Thyroid gland (tissue), 4 donors: ENCODE measurements around the gene MLPH. TPM values are rescaled to one million over a fixed set of nuclear protein-coding genes. Genes with fewer than 3 reads are reported as not detected.

Source experiments
- DNase-seq, 2 donors: peaks; one replicate each; pipeline ENCODE4 v3.0.0-alpha.2; 2019
- H3K27ac ChIP-seq, 3 donors: fragments of 200-600 bp; sonication (generic); 1 replicate in 2 of 3; 2 replicates in 1 of 3; pipeline ENCODE4 v1.5.1; 2016 to 2019; ENCODE audit warnings: mild to moderate bottlenecking in 1 of 3, moderate library complexity in 1 of 3
- H3K27me3 ChIP-seq: fragments of 200-600 bp; sonication (generic); one replicate; pipeline ENCODE4 v1.5.1; 2019
- H3K36me3 ChIP-seq, 2 donors: fragments of 200-600 bp; sonication (generic); one replicate each; pipeline ENCODE4 v1.5.1; 2016 to 2019
- H3K4me1 ChIP-seq, 2 donors: fragments of 200-600 bp; sonication (generic); one replicate each; pipeline ENCODE4 v1.5.1; 2017 to 2019
- H3K4me3 ChIP-seq, 3 donors: fragments of 200-600 bp; sonication (generic); replicated peaks in 1 of 3; 1 replicate in 2 of 3; 2 replicates in 1 of 3; pipeline ENCODE4 v1.5.1; 2016; ENCODE audit warnings: mild to moderate bottlenecking in 1 of 3
- H3K9me3 ChIP-seq: fragments of 200-600 bp; sonication (generic); one replicate; pipeline ENCODE4 v1.5.1; 2017
- CTCF ChIP-seq, 6 experiments: fragments of 200-600 bp in 3 of 6; fragments of 450-650 bp in 3 of 6; sonication (generic) in 3 of 6; IDR thresholded peaks; one replicate each; pipeline ENCODE4 v1.5.1; 2016 to 2019; ENCODE audit warnings: antibody characterized with exemption in 6 of 6, mild to moderate bottlenecking in 2 of 6, inconsistent platforms in 1 of 6, moderate library complexity in 1 of 6
- POLR2A ChIP-seq, 2 donors: fragments of 450-650 bp; IDR thresholded peaks; one replicate each; pipeline ENCODE4 v1.6.1; 2017; ENCODE audit warnings: antibody characterized with exemption in 2 of 2, mild to moderate bottlenecking in 2 of 2, moderate library complexity in 1 of 2
- WGBS, 2 donors: methylation state at CpG; one replicate each; pipeline ENCODE4 v1.1.5; 2017; 5-methylcytosine and 5-hydroxymethylcytosine counted together
- intact Hi-C: fragments of 100-400 bp; cut with DNase I; formaldehyde crosslinking; loops from one replicate; pipeline ENCODE4 v1.15.1; 2023
- total RNA-seq, 4 donors: library from RNA; depleted of rRNA; stranded (reverse); fragments of >200 nt; gene quantifications; one replicate each; pipeline ENCODE4 v1.2.3, GENCODE V29; 2016

Gene MLPH
- total RNA-seq, 4 donors from 2014 or later, result 41.3 to 107 (median 58.6) TPM

- 57 to 88% methylated on average over 12 to 17 of the region's 25 CpGs for WGBS, 2 donors
- TF ChIP-seq CTCF (IDR thresholded peaks at IDR 0.05) (no peak), POLR2A (IDR thresholded peaks at IDR 0.05) (no peak)
- H3K4me3 ChIP-seq, result no peak overlapping the region
- intact Hi-C loops, result loop anchor here (5.0 to 10.0 kb wide), 3 partner anchors 52 to 420 kb away; partner anchors contain the start of gene LRRFIP1
- peak; percentile 56 to 59 for DNase-seq
- H3K9me3 ChIP-seq, result no peaks in the 10 kb centered on the region
- H3K27me3 ChIP-seq, result no peaks in the 10 kb centered on the region
- no peaks in the 10 kb centered on the region for H3K36me3 ChIP-seq
- H3K4me1 ChIP-seq, result peaks cover 5 to 15% of the 10 kb centered on the region in 2 donors
- peak overlapping the region in 1 of 3 donors; percentile 5 for H3K27ac ChIP-seq
Observed at GRCh38 chr2:237574894-237575868, 88.1 kb downstream of the MLPH start.

- no peak for DNase-seq
- H3K27me3 ChIP-seq, result no peaks in the 10 kb centered on the region
- no peak overlapping the region for H3K27ac ChIP-seq
- intact Hi-C loops, result loop anchor here (5.0 to 10.0 kb wide), 2 partner anchors 51 to 421 kb away; partner anchors contain the start of gene LRRFIP1
- 90 to 91% methylated on average over 26 to 27 of the region's 27 CpGs for WGBS, 2 donors
- peaks cover 10 to 19% of the 10 kb centered on the region in 2 donors for H3K4me1 ChIP-seq
- no peak for TF ChIP-seq POLR2A (IDR thresholded peaks at IDR 0.05)
- no peak for TF ChIP-seq CTCF (IDR thresholded peaks at IDR 0.05)
- H3K36me3 ChIP-seq, result no peaks in the 10 kb centered on the region
- no peak overlapping the region for H3K4me3 ChIP-seq
- no peaks in the 10 kb centered on the region for H3K9me3 ChIP-seq
Observed at GRCh38 chr2:237575869-237576862, 89.1 kb downstream of the MLPH start.

DNA sequence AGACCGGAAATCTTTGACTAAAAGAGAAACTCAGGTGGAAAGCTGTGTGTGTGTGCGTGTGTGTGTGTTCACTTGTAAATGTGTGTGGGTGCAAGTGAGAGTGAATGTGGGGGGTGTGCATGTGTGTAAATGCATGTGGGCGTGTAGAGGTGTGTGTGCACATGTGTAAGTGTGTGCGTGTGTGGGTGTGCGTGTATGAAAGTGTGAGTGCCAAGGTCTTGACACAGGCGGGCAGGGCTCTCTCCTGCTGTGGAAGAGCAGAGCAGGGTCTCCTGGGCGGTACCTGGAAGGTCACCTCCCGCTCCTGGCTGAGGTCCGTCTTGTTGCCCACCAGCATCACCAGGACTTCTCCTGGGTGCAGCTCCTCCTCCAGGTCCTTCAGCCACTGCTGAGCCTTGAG is 89.9 kb downstream of the MLPH start:
- peaks cover 15 to 22% of the 10 kb centered on the region in 2 donors for H3K4me1 ChIP-seq
- no peak overlapping the region for H3K27ac ChIP-seq
- 96 to 97% methylated on average over 9 of the region's 9 CpGs for WGBS, 2 donors
- H3K4me3 ChIP-seq, result no peak overlapping the region
- no peaks in the 10 kb centered on the region for H3K27me3 ChIP-seq
- H3K36me3 ChIP-seq, result no peaks in the 10 kb centered on the region
- TF ChIP-seq CTCF (IDR thresholded peaks at IDR 0.05), result no peak
- no peak for TF ChIP-seq POLR2A (IDR thresholded peaks at IDR 0.05)
- no peaks in the 10 kb centered on the region for H3K9me3 ChIP-seq
- intact Hi-C loops, result loop anchor here (5.0 to 10.0 kb wide), 2 partner anchors 50 to 422 kb away; partner anchors contain the start of gene LRRFIP1
- DNase-seq, result no peak

GRCh38 chr2:237577458-237577857 is 90.4 kb downstream of the MLPH start:
- intact Hi-C loops, result loop anchor here (5.0 to 10.0 kb wide), 2 partner anchors 50 to 423 kb away; partner anchors contain the start of gene LRRFIP1
- no peak for DNase-seq
- H3K27ac ChIP-seq, result no peak overlapping the region
- no peak for TF ChIP-seq CTCF (IDR thresholded peaks at IDR 0.05)
- TF ChIP-seq POLR2A (IDR thresholded peaks at IDR 0.05), result no peak
- H3K27me3 ChIP-seq, result no peaks in the 10 kb centered on the region
- H3K4me3 ChIP-seq, result no peak overlapping the region
- H3K4me1 ChIP-seq, result peaks cover 16 to 22% of the 10 kb centered on the region in 2 donors
- H3K36me3 ChIP-seq, result no peaks in the 10 kb centered on the region
- no peaks in the 10 kb centered on the region for H3K9me3 ChIP-seq
- WGBS, 2 donors, result 87 to 93% methylated on average over 9 to 10 of the region's 10 CpGs
